GM21723 (cell line): ENCODE measurements around the gene SLC8A1.
A peak's percentile ranks its signal among the peaks of the same experiment; 100 is the strongest.

Experiments used
- ATAC-seq: cut with Tn5 transposase; IDR thresholded peaks from one replicate; pipeline ENCODE4 v1.9.1; 2021; ENCODE audit warnings: mild to moderate bottlenecking, moderate library complexity; ENCODE audit not compliant: unreplicated experiment

The SLC8A1 gene

GRCh38 chr2:40363231-40363630 lies 88.7 kb downstream of the SLC8A1 start:
- ATAC-seq: no peak

GRCh38 chr2:40361478-40361877 lies 90.4 kb downstream of the SLC8A1 start:
- ATAC-seq: no peak

GRCh38 chr2:40360652-40361051 lies 91.2 kb downstream of the SLC8A1 start:
- ATAC-seq: no peak

- ATAC-seq: no peak
Observed at GRCh38 chr2:40359811-40360210, 92.1 kb downstream of the SLC8A1 start.

GRCh38 chr2:40358783-40359182 lies 93.1 kb downstream of the SLC8A1 start:
- ATAC-seq: no peak

GRCh38 chr2:40357667-40358066 lies 94.2 kb downstream of the SLC8A1 start:
- no peak for ATAC-seq

GRCh38 chr2:40355451-40355850 lies 96.4 kb downstream of the SLC8A1 start:
- no peak for ATAC-seq

GRCh38 chr2:40353231-40353630 lies 98.7 kb downstream of the SLC8A1 start:
- ATAC-seq: no peak

GRCh38 chr2:40352703-40353099 lies 99.2 kb downstream of the SLC8A1 start:
- no peak for ATAC-seq

GRCh38 chr2:40352041-40352702 lies 99.7 kb downstream of the SLC8A1 start:
- no peak for ATAC-seq

- no peak for ATAC-seq
Observed at GRCh38 chr2:40348665-40349064, 103.2 kb downstream of the SLC8A1 start.

GRCh38 chr2:40348038-40348437 lies 103.9 kb downstream of the SLC8A1 start:
- no peak for ATAC-seq

GRCh38 chr2:40346535-40347354 lies 105.1 kb downstream of the SLC8A1 start:
- peak; percentile 65 for ATAC-seq

GRCh38 chr2:40344364-40344763 lies 107.5 kb downstream of the SLC8A1 start:
- ATAC-seq: no peak

- ATAC-seq: no peak
Observed at GRCh38 chr2:40343902-40344301, 108.0 kb downstream of the SLC8A1 start.

GRCh38 chr2:40341198-40341597 lies 110.7 kb downstream of the SLC8A1 start:
- ATAC-seq: no peak

- ATAC-seq: no peak
Observed at GRCh38 chr2:40339026-40339425, 112.9 kb downstream of the SLC8A1 start.

GRCh38 chr2:40332191-40332826 lies 119.6 kb downstream of the SLC8A1 start:
- ATAC-seq: no peak

GRCh38 chr2:40330096-40330495 lies 121.8 kb downstream of the SLC8A1 start:
- no peak for ATAC-seq

- ATAC-seq: no peak
Observed at GRCh38 chr2:40329739-40330030, 122.2 kb downstream of the SLC8A1 start.

- ATAC-seq: no peak
Observed at GRCh38 chr2:40325116-40325515, 126.8 kb downstream of the SLC8A1 start.

GRCh38 chr2:40324656-40325055 lies 127.2 kb downstream of the SLC8A1 start:
- ATAC-seq: no peak
